Endothelial cell (in vitro differentiated cells): Measurements from ENCODE around the gene HAAO. TPM values are rescaled to one million over a fixed set of nuclear protein-coding genes. Genes with fewer than 3 reads are reported as not detected.

Experiments
- DNase-seq: peaks from one replicate; pipeline ENCODE4 v3.0.0; 2021; ENCODE audit warnings: low spot score
- H3K27ac Mint-ChIP-seq: one replicate; pipeline ENCODE4 v1.8.0; 2021; ENCODE audit warnings: mixed read lengths, inconsistent platforms; ENCODE audit not compliant: unreplicated experiment
- H3K27me3 Mint-ChIP-seq: one replicate; pipeline ENCODE4 v1.8.0; 2021; ENCODE audit warnings: mild to moderate bottlenecking, moderate library complexity, mixed read lengths, inconsistent platforms; ENCODE audit not compliant: unreplicated experiment
- H3K36me3 Mint-ChIP-seq: one replicate; pipeline ENCODE4 v1.8.0; 2021; ENCODE audit warnings: mild to moderate bottlenecking, low read depth, mixed read lengths, inconsistent platforms; ENCODE audit not compliant: unreplicated experiment
- H3K4me1 Mint-ChIP-seq: one replicate; pipeline ENCODE4 v1.8.0; 2021; ENCODE audit warnings: mild to moderate bottlenecking, mixed read lengths, inconsistent platforms; ENCODE audit not compliant: unreplicated experiment
- H3K4me3 Mint-ChIP-seq: one replicate; pipeline ENCODE4 v1.8.0; 2021; ENCODE audit warnings: mild to moderate bottlenecking, mixed read lengths, inconsistent platforms; ENCODE audit not compliant: unreplicated experiment
- H3K9me3 Mint-ChIP-seq: one replicate; pipeline ENCODE4 v1.8.0; 2021; ENCODE audit warnings: mixed read lengths, inconsistent platforms; ENCODE audit not compliant: unreplicated experiment
- CTCF ChIP-seq: fragments of 200-600 bp; sonication (generic); IDR thresholded peaks from one replicate; pipeline ENCODE4 v1.5.0; 2021; ENCODE audit warnings: antibody characterized with exemption; ENCODE audit not compliant: unreplicated experiment
- total RNA-seq: library from RNA; stranded (reverse); fragmentation: NEBNext Ultra II Directional; extraction: Animal tissue kit (Norgen Biotek cat#: 25700); gene quantifications from one replicate; pipeline ENCODE4 v1.2.1, GENCODE V29; 2021; ENCODE audit not compliant: unreplicated experiment

Gene HAAO
- total RNA-seq, 1 donor from 2014 or later: 6.0 TPM

GRCh38 chr2:42824454-42824807, 32.0 kb upstream of the HAAO start:
- H3K27ac Mint-ChIP-seq: no peak overlapping the region
- no peak overlapping the region for H3K4me3 Mint-ChIP-seq
- H3K4me1 Mint-ChIP-seq: no peaks in the 10 kb centered on the region
- H3K36me3 Mint-ChIP-seq: no peaks in the 10 kb centered on the region
- H3K9me3 Mint-ChIP-seq: no peaks in the 10 kb centered on the region
- no peaks in the 10 kb centered on the region for H3K27me3 Mint-ChIP-seq
- no peak for TF ChIP-seq CTCF
- DNase-seq: no peak

GRCh38 chr2:42823744-42824453, 31.5 kb upstream of the HAAO start:
- H3K36me3 Mint-ChIP-seq: no peaks in the 10 kb centered on the region
- no peaks in the 10 kb centered on the region for H3K27me3 Mint-ChIP-seq
- H3K9me3 Mint-ChIP-seq: no peaks in the 10 kb centered on the region
- no peak for DNase-seq
- no peak overlapping the region for H3K4me3 Mint-ChIP-seq
- no peak overlapping the region for H3K27ac Mint-ChIP-seq
- H3K4me1 Mint-ChIP-seq: no peaks in the 10 kb centered on the region
- TF ChIP-seq CTCF: no peak

- H3K4me3 Mint-ChIP-seq: no peak overlapping the region
- DNase-seq: no peak
- H3K9me3 Mint-ChIP-seq: no peaks in the 10 kb centered on the region
- no peaks in the 10 kb centered on the region for H3K27me3 Mint-ChIP-seq
- no peak overlapping the region for H3K27ac Mint-ChIP-seq
- H3K36me3 Mint-ChIP-seq: no peaks in the 10 kb centered on the region
- no peaks in the 10 kb centered on the region for H3K4me1 Mint-ChIP-seq
- TF ChIP-seq CTCF: no peak
These were observed 26.8 kb upstream of the HAAO start for GRCh38 chr2:42819160-42819559.

- DNase-seq: no peak
- Mint-ChIP-seq H3K36me3 (no peaks in the 10 kb centered on the region), H3K9me3 (no peaks in the 10 kb centered on the region), H3K27me3 (peaks cover 5% of the 10 kb centered on the region), H3K4me1 (peaks cover 6% of the 10 kb centered on the region), H3K4me3 (no peak overlapping the region), H3K27ac (no peak overlapping the region)
- TF ChIP-seq CTCF: no peak
These were observed 23.3 kb upstream of the HAAO start for GRCh38 chr2:42815726-42816125.

- no peak for TF ChIP-seq CTCF
- no peaks in the 10 kb centered on the region for H3K36me3 Mint-ChIP-seq
- H3K9me3 Mint-ChIP-seq: no peaks in the 10 kb centered on the region
- H3K4me3 Mint-ChIP-seq: no peak overlapping the region
- DNase-seq: no peak
- H3K27me3 Mint-ChIP-seq: peaks cover 18% of the 10 kb centered on the region
- H3K27ac Mint-ChIP-seq: no peak overlapping the region
- peaks cover 14% of the 10 kb centered on the region for H3K4me1 Mint-ChIP-seq
These were observed 21.4 kb upstream of the HAAO start for GRCh38 chr2:42813763-42814162.
